GM12874 (cell line): ENCODE data around the gene HNRNPUL1.

Source experiments
- CTCF ChIP-seq: IDR thresholded peaks from 2 replicates; pipeline ENCODE4 v1.5.1; 2011; ENCODE audit warnings: low read depth, mild to moderate bottlenecking, control low read depth, low read length, moderate library complexity; ENCODE audit not compliant: insufficient read depth

Gene HNRNPUL1

GRCh38 chr19:41222240-41222639, 41.9 kb upstream of the HNRNPUL1 start:
- TF ChIP-seq CTCF: no peak

DNA sequence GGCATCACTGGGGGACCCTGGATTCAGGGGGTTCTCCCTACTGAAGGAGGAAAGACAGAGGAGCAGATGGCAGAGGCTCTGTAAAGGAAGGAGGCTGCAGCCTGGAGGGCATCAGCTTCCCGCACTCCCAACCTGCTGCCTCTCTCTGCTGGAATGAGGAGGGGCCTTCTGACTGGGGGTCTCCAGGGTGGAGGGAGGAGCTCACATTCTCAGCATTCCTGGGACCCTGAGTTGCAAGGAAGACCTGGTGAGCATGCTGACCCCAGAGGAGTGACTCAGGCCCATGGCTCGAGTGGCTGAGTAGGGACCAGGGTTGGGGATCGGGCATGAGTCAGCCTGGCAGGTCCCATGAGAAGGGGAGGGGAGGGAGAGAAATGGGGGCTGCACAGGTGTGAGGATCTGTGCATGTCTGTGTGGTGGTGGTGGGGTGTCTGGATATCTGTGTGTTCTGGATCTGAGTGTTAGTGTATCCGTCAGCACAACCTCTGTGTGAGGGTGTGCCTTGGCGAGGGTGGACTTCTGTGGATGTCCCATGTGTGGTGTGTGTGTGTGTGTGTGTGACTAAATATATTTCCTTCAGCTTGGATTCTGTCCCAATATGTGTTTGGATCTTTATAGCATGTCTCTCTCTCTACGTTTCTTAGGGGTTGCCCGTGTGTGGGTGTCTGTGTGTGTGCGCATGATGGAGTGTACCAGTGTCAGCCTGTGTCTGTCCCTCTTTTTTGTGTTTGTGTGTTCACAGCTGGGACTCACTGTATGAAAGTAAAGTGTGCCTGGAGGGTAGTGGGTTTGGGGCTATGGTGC, 40.5 kb upstream of the HNRNPUL1 start:
- no peak for TF ChIP-seq CTCF

DNA sequence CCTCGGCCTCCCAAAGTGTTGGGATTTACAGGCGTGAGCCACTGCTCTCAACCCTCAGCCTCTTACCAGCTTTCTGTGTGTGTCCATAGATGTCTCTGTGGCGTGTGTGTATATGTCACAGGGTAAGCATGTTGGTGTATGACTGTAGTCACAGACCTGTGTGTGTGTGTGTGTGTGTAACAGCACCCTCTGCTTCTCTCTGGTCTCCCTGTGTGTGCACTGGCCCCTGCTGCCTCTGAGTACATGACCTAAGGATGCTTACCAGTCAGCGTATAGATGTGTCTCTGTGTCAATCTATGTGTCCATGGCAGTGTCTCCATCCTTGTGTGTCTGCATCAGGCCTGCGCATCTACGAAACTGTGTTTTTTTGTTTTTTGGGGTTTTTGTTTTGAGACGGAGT, 39.5 kb upstream of the HNRNPUL1 start:
- TF ChIP-seq CTCF: no peak

DNA sequence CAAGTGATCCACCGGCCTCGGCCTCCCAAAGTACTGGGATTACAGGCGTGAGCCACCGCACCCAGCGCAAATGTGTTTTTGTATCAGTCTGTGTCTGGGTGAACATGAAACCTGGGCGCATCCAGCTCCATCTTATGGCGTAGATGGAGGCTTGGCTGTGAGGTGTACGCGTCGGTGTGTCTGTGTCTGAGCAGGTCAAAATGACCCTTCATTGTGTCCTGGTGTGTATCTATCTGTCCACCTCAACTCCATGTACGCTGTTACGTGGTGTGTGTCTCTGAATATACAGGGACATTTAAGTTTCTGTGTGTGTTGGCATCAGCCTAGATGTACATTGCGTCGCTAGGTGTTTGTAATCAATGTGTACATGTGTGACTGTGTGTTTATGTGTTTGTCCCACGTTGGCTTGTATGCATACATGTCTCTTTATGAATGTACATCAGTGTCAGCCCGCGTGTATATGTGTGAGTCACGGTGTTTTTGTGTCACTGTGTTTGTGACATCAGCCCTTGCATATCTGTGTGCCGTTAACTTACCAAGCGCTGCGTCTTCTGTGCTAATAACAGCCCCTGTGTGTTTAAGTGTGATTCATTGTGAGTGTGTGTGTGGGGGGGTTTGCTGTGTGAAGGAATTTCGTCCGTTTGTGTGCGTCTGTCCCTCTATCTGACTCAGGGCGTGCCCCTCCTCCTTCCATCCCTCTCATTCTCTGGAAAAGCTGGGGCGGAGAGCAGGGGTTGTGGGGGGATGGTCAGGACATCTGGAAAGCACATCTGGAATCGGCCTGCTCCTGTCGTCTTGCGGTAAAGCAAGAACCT, 38.7 kb upstream of the HNRNPUL1 start:
- TF ChIP-seq CTCF: no peak

DNA sequence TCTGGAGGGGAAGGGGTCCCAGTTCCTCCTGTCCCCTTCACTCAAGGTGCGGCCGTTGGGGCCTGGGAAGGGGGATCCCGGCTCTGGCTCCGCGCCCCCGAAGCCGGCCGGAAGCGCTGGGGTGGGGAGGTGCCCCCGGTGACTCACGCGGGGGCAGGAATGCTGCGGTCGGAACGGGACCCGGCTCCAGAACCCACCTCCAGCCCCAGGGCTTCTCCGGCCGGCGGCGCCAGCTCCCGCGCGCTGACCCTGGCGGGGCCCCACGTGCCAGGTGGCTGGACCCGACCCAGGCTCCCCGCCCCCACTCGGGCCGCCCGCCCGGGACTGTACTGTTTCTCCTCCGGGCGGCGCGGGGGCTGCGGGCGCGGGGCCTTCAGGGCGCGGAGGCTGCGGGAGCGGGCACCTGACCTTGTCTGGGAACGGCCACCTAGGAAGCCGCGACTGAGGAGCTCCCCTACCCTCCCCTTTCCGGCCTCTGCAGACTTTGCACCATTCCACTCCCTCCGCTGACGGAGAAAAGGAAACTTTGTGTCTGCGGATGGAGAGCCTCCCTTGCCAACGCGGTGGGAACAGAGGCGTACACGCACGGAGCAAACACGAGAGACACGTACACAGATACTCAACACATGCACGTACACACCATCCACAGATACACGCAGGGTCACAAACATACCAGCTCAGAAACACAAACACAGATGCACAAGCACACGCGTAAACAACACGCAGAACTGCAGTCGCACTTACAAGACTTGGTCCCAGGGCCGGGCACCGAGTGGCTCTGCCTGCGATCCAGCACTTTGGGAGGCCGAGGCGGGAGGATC, 37.9 kb upstream of the HNRNPUL1 start:
- TF ChIP-seq CTCF: no peak

- no peak for TF ChIP-seq CTCF
Measured at GRCh38 chr19:41226874-41227390, 37.2 kb upstream of the HNRNPUL1 start.

DNA sequence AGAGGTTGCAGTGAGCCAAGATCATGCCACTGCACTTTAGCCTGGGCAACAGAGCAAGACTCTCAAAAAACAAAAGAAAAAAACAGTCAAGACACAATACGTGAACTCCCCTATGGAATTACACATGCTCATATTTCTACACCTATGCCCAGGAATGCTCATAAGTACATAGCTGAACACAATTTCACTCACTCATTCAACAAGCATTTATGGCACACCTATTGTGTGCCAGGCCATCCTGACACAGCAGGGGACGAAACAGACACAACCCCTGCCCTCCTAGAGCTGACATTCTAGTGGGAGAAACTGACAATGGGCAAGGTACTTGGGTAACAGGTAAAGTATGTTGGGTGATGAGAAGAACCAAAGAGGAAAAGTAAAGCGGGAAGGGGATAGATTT, 35.7 kb upstream of the HNRNPUL1 start:
- TF ChIP-seq CTCF: no peak
